Measurements from ENCODE around the gene PNN. TPM values are rescaled to one million over a fixed set of nuclear protein-coding genes. Genes with fewer than 3 reads are reported as not detected.

The PNN gene
- polyA plus RNA-seq, 1 donor (not counting 4 experiments of a cell fraction or from before 2014, with no cell fraction given): 30.6 TPM

DNA sequence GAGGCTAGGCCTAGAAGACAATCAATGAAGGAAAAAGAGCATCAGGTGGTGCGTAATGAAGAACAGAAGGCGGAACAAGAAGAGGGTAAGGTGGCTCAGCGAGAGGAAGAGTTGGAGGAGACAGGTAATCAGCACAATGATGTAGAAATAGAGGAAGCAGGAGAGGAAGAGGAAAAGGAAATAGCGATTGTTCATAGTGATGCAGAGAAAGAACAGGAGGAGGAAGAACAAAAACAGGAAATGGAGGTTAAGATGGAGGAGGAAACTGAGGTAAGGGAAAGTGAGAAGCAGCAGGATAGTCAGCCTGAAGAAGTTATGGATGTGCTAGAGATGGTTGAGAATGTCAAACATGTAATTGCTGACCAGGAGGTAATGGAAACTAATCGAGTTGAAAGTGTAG is 5.5 kb downstream of the PNN start:
- Histone ChIP-seq H3K9me1 (ENCODE audit: control insufficient read depth, extremely low read depth, insufficient read depth, low read length) (no peaks in the 10 kb centered on the region), H2AFZ (ENCODE audit: control insufficient read depth, low read length) (no peak overlapping the region), H3K4me3 (ENCODE audit: control insufficient read depth in 2 of 3, extremely low read depth in 1 of 3, insufficient read depth in 2 of 3, low read depth in 1 of 3, low read length in 3 of 3) (no peak overlapping the region), H3K27me3 (ENCODE audit: control insufficient read depth, extremely low read depth, insufficient read depth, low read length) (no peaks in the 10 kb centered on the region), H3K9ac (ENCODE audit: control insufficient read depth, extremely low read depth, insufficient read depth, low read length) (no peak overlapping the region), H3K4me2 (ENCODE audit: control insufficient read depth, extremely low read depth, insufficient read depth, low read depth, low read length) (no peak overlapping the region), H3K9me3 (ENCODE audit: control insufficient read depth, low read depth, low read length) (no peaks in the 10 kb centered on the region), H3K27ac (ENCODE audit: control insufficient read depth, insufficient read depth, low read length) (no peak overlapping the region), H3K79me2 (ENCODE audit: control insufficient read depth, insufficient read depth, low read length) (peaks cover 41% of the 10 kb centered on the region), H3K36me3 (ENCODE audit: control insufficient read depth in 2 of 2, extremely low read depth in 1 of 2, insufficient read depth in 2 of 2, low read length in 2 of 2) (peaks cover 34 to 61% of the 10 kb centered on the region in 2 experiments), H4K20me1 (ENCODE audit: control insufficient read depth, extremely low read depth, insufficient read depth, low read length) (no peaks in the 10 kb centered on the region), H3K4me1 (ENCODE audit: control insufficient read depth, extremely low read depth, insufficient read depth, low read length) (peaks cover 10% of the 10 kb centered on the region)
- DNase-seq (ENCODE audit: low read depth, low spot score): no peak
- no peak for FAIRE-seq
- TF ChIP-seq, protein P1, sequence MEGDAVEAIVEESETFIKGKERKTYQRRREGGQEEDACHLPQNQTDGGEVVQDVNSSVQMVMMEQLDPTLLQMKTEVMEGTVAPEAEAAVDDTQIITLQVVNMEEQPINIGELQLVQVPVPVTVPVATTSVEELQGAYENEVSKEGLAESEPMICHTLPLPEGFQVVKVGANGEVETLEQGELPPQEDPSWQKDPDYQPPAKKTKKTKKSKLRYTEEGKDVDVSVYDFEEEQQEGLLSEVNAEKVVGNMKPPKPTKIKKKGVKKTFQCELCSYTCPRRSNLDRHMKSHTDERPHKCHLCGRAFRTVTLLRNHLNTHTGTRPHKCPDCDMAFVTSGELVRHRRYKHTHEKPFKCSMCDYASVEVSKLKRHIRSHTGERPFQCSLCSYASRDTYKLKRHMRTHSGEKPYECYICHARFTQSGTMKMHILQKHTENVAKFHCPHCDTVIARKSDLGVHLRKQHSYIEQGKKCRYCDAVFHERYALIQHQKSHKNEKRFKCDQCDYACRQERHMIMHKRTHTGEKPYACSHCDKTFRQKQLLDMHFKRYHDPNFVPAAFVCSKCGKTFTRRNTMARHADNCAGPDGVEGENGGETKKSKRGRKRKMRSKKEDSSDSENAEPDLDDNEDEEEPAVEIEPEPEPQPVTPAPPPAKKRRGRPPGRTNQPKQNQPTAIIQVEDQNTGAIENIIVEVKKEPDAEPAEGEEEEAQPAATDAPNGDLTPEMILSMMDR (optimal IDR thresholded peaks at IDR 0.05 in 1 of 3, IDR thresholded peaks at IDR 0.05 in 1 of 3, conservative IDR thresholded peaks at IDR 0.05 in 1 of 3; ENCODE audit: extremely low read depth in 1 of 3, insufficient read depth in 2 of 3, low read length in 3 of 3): no peak
- TF ChIP-seq EZH2 (IDR thresholded peaks at IDR 0.05; ENCODE audit: low read length): no peak
- dilution Hi-C loops (cut with MboI; ENCODE audit: extremely low pct_ligation_motif_present, low sequenced_read_pairs): no loop called here

DNA sequence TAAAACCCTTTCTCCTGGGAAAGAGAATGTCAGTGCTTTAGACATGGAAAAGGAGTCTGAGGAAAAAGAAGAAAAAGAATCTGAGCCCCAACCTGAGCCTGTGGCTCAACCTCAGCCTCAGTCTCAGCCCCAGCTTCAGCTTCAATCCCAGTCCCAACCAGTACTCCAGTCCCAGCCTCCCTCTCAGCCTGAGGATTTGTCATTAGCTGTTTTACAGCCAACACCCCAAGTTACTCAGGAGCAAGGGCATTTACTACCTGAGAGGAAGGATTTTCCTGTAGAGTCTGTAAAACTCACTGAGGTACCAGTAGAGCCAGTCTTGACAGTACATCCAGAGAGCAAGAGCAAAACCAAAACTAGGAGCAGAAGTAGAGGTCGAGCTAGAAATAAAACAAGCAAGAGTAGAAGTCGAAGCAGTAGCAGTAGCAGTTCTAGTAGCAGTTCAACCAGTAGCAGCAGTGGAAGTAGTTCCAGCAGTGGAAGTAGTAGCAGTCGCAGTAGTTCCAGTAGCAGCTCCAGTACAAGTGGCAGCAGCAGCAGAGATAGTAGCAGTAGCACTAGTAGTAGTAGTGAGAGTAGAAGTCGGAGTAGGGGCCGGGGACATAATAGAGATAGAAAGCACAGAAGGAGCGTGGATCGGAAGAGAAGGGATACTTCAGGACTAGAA is 6.1 kb downstream of the PNN start:
- Histone ChIP-seq H3K4me2 (ENCODE audit: control insufficient read depth, extremely low read depth, insufficient read depth, low read depth, low read length) (no peak overlapping the region), H3K9ac (ENCODE audit: control insufficient read depth, extremely low read depth, insufficient read depth, low read length) (no peak overlapping the region), H3K9me3 (ENCODE audit: control insufficient read depth, low read depth, low read length) (no peaks in the 10 kb centered on the region), H3K4me1 (ENCODE audit: control insufficient read depth, extremely low read depth, insufficient read depth, low read length) (peaks cover 9% of the 10 kb centered on the region), H3K27ac (ENCODE audit: control insufficient read depth, insufficient read depth, low read length) (no peak overlapping the region), H3K27me3 (ENCODE audit: control insufficient read depth, extremely low read depth, insufficient read depth, low read length) (no peaks in the 10 kb centered on the region), H3K36me3 (ENCODE audit: control insufficient read depth in 2 of 2, extremely low read depth in 1 of 2, insufficient read depth in 2 of 2, low read length in 2 of 2) (peaks cover 34 to 61% of the 10 kb centered on the region in 2 experiments), H3K79me2 (ENCODE audit: control insufficient read depth, insufficient read depth, low read length) (peaks cover 35% of the 10 kb centered on the region), H3K4me3 (ENCODE audit: control insufficient read depth in 2 of 3, extremely low read depth in 1 of 3, insufficient read depth in 2 of 3, low read depth in 1 of 3, low read length in 3 of 3) (no peak overlapping the region), H2AFZ (ENCODE audit: control insufficient read depth, low read length) (no peak overlapping the region), H4K20me1 (ENCODE audit: control insufficient read depth, extremely low read depth, insufficient read depth, low read length) (no peaks in the 10 kb centered on the region), H3K9me1 (ENCODE audit: control insufficient read depth, extremely low read depth, insufficient read depth, low read length) (no peaks in the 10 kb centered on the region)
- FAIRE-seq (no peak), DNase-seq (ENCODE audit: low read depth, low spot score) (no peak)
- TF ChIP-seq, protein P1 (optimal IDR thresholded peaks at IDR 0.05 in 1 of 3, IDR thresholded peaks at IDR 0.05 in 1 of 3, conservative IDR thresholded peaks at IDR 0.05 in 1 of 3; ENCODE audit: extremely low read depth in 1 of 3, insufficient read depth in 2 of 3, low read length in 3 of 3): no peak
- TF ChIP-seq EZH2 (IDR thresholded peaks at IDR 0.05; ENCODE audit: low read length): no peak
- dilution Hi-C loops (cut with MboI; ENCODE audit: extremely low pct_ligation_motif_present, low sequenced_read_pairs): no loop called here

All from keratinocyte (primary cell).